ENCODE measurements around the gene NEB.

- TF ChIP-seq CTCF (IDR thresholded peaks at IDR 0.05 in 8 of 11, conservative IDR thresholded peaks at IDR 0.05 in 3 of 11): no peak
- TF ChIP-seq POLR2A (IDR thresholded peaks at IDR 0.05): no peak
Measured at GRCh38 chr2:151670346-151670745, 63.9 kb downstream of the NEB start.

Data from spleen (tissue), 7 donors.